Vagina (tissue), 2 donors: ENCODE data around the gene TIMM44.

ENCODE experiments used
- CTCF ChIP-seq, 3 experiments: fragments of 450-650 bp in 2 of 3; fragments of 200-600 bp in 1 of 3; sonication (generic) in 1 of 3; IDR thresholded peaks; one replicate each; pipeline ENCODE4 v1.5.1; 2017 to 2019; ENCODE audit warnings: antibody characterized with exemption in 3 of 3, mild to moderate bottlenecking in 2 of 3, moderate library complexity in 2 of 3
- POLR2AphosphoS5 ChIP-seq, 2 donors: sonication (generic); formaldehyde crosslinking; IDR thresholded peaks; one replicate each; pipeline ENCODE4 v1.9.0; 2017; ENCODE audit warnings: antibody characterized with exemption in 2 of 2, mild to moderate bottlenecking in 2 of 2, low read depth in 1 of 2; ENCODE audit not compliant: insufficient read depth in 1 of 2

- no peak for TF ChIP-seq CTCF (IDR thresholded peaks at IDR 0.05)
- TF ChIP-seq POLR2AphosphoS5 (IDR thresholded peaks at IDR 0.05; ENCODE audit: insufficient read depth in 1 of 2, low read depth in 1 of 2), result no peak
Measured at GRCh38 chr19:7986321-7987113, 43.1 kb upstream of the TIMM44 start.
